Measurements from ENCODE around the gene WDR7.

GRCh38 chr18:56676639-56677038, 25.5 kb downstream of the WDR7 start:
- TF ChIP-seq CTCF (conservative IDR thresholded peaks at IDR 0.05 in 1 of 2, IDR thresholded peaks at IDR 0.05 in 1 of 2; ENCODE audit: extremely low read depth in 1 of 2, insufficient read depth in 1 of 2, low read depth in 1 of 2, low read length in 2 of 2): no peak
- no peak for TF ChIP-seq EZH2 (IDR thresholded peaks at IDR 0.05; ENCODE audit: borderline replicate concordance, low read length)

Data from mammary epithelial cell (primary cell).